Ramos (cell line): Measurements from ENCODE around the gene SYNGR4.

Source experiments
- in situ Hi-C: fragments of 300-500 bp; cut with MboI; formaldehyde crosslinking; loops from one replicate; pipeline ENCODE4 v1.14.3; 2022; ENCODE audit warnings: low sequenced_read_pairs; ENCODE audit not compliant: unreplicated experiment

The SYNGR4 gene, protein sequence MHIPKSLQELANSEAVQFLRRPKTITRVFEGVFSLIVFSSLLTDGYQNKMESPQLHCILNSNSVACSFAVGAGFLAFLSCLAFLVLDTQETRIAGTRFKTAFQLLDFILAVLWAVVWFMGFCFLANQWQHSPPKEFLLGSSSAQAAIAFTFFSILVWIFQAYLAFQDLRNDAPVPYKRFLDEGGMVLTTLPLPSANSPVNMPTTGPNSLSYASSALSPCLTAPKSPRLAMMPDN

DNA sequence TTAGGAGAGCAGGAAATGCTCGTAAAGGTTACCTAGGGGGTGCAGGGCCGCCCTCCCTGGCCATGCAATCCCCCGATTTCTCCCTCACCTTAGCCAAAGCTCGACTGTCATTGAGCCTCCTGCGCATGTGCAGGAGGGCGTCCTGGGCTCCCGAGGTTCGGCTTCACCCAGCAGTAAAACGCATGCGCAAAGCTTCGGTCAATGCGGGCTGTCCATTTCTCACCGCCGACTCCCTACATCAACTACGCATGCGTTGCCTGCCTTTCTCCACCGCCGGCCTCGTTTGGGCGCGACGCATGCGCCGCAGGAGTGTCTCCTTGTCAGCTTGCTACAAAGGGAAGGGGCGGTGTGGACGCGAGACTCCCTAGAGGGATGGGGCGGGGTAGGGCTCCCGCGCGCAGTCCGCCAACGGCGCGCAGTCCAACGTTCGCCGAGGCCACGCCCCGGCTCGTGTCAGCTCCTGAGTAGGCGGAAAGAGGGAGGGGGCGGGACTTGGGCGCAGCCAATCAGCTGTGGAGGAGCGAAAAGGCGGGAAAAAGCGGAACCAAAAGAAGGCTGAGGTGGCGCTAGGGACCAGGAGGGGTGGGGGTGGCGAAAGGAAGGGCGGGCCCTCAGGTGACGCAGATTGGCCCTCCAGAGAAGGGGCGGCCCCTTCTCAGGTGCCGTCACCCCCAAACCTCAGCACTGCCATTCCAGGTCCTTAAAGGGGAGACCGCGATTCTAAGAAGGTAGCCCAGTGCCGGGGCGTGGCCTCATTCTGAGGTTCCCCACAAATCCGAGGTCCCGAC, at the start of gene SYNGR4, which contains the start of gene TMEM143:
SYNGR4 (plus strand) TSS at position 558 of the 788 bp plus-strand sequence. CDS start 1,476 bp downstream, outside the sequence.
TMEM143 (minus strand) TSS at position 131 of the 788 bp plus-strand sequence; CDS start at position 111, 20 bp downstream.
- in situ Hi-C loops: no loop called here

DNA sequence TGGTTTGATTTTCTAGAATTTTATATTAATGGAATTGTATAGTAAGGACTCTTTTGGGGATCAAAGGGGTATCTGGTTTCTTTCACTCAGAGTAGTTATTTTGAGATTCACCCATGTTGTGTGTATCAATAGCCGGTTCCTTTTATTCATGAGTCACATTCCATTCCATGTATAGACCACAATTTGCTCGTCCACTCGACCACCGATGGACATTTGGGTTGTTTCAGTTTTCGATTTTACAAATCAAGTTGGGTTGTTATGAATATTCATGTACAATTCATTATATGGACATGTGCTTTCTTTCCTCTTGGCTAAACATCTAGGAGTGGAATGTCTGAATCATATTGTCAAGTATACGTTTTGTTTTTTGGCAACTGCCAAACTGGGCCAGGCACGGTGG, 48.5 kb upstream of the SYNGR4 start:
- in situ Hi-C loops: loop anchor here (10.0 kb wide), 1 partner anchor 269 kb away; no protein-coding TSS in a partner anchor

DNA sequence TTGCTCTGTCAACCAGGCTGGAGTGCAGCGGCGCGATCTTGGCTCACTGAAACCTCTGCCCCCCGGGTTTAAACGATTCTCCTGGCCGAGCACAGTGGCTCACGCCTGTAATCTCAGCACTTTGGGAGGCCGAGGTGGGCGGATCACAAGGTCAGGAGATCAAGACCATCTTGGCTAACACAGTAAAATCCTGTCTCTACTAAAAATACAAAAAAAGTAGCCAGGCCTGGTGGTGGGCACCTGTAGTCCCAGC, 46.5 kb upstream of the SYNGR4 start:
- in situ Hi-C loops: loop anchor here (10.0 kb wide), 1 partner anchor 267 kb away; no protein-coding TSS in a partner anchor

DNA sequence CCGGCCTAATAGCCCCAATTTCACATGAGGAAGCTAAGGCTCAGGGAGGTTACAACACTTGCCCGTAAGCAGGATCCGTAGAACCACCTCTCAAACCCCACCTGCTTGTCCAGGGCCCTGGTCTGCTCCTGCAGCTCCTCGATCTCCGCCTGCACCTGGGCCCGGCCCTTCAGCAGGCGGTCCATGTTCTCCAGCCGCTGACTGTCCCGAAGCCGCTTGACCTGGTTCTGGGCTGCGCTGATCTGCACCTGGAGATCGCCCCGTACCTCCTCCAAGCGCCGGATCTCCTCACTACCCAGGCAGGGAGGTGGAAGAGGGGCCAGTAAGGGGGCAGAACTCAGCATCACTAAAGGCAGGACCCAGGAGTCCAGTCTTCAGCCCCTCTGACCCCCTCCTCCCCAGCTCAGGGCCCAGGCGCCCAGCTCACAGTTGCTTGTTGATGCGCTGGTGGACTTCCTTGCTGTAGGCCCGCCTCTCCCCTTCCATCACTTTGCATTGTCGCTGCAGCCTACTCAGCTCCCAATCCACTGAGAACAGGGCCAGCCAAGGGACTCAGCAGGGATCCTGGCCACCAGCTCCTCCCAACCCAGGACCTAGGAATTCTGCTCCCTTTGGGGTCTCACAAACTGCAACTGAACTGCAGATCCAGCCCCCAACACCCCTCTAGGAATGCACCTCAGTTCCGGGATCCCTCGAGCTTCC, 45.7 kb upstream of the SYNGR4 start:
- in situ Hi-C loops: loop anchor here (10.0 kb wide), 1 partner anchor 266 kb away; no protein-coding TSS in a partner anchor

DNA sequence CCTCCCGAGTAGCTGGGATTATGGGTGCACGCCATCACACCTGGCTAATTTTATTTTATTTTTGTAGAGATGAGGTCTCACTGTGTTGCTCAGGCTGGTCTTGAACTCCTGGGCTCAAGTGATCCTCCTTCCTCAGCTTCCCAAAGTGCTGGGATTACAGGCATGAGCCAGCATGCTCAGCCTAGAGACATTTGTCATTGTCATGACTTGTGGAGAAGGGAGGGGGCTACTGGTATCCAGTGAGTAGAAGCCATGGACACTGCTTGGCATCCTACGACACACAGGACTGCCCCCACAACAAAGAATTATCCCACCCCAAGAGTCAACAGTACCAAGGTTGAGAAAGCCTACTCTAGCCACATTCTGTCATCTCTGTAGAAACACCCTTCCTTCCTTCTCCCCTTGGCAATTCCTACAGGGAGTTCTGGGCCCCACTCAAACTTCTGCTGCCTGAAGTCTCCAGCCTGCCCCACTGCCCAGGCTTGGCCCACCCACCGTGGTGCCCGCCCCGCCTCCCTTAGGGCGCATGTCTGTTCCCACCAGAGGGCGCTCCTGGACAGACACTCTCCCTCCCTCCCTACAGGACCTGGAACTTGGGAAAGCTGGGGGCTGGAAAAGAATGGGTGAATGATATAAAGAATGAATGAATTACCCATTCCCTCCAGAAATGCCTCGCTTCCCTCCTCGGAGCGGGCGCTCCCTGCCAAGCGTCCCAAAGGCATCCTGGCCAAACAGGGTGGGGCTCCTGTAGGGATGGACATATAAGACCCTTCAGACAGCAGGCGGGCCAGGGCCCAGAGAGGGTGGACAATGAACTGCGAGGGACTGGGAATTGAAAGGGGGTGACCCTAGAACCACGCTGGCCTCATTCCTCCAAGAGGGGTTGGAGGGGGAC, 44.3 kb upstream of the SYNGR4 start:
- in situ Hi-C loops: loop anchor here (10.0 kb wide), 1 partner anchor 265 kb away; no protein-coding TSS in a partner anchor

DNA sequence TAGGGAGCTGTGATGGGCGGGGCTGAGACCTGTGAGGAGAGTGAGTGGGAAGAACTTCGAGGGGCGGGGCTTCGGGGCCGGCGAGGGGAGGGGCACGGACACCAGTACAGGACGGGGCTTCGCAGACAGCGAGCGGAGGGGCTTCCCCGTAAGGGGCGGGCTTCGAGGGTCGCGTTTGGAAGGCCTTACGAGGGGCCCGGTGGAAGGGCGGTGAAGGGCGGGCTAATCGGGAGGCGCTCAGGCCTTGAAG, 42.9 kb upstream of the SYNGR4 start:
- in situ Hi-C loops: no loop called here

DNA sequence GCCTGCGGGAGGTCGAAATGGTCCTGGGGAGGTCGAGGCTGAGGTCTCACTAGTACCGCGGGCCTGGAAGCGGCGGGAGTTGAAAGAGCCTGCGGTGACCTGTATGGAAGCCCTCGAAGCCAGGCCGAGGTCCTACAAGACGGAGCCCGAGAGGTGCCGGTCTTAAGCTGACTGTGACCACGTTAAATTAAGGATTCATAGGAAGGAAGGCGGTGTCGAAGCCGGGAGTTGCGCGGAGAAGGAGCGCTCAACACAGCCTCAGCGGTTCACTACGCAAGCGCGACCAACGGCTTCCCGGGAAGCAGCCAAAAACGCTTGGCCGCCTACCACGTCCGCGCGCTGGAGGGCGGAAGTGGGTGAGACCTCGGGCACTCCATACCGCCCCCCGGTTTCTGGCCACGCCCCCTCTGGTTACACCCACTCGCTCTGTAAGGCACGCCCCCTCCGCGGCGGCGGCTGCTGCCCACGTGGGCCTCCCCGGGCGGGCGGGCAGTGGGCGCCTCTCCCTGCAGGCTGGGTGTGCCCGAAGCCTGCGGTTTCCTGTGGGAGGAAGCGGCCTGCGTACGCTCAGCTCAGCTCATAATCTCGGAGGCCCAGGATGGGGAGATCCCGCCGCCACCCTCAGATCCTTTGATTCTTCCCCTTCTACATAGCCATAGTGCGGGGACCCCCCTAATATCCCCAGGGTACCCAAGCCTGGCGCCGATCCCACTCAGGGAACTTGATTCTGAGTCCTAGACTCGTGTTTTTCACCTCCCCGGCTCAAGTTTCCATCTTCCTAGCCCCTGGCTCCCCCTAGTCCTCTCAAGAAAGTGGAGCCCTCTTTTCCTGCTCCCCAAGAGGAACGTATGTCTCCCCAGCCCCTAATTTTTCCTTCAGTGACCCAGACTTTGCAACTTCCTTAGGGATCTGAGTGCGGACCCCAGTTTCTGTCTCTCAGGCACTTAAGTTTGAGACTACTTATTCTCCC, 42.3 kb upstream of the SYNGR4 start:
- in situ Hi-C loops: no loop called here

DNA sequence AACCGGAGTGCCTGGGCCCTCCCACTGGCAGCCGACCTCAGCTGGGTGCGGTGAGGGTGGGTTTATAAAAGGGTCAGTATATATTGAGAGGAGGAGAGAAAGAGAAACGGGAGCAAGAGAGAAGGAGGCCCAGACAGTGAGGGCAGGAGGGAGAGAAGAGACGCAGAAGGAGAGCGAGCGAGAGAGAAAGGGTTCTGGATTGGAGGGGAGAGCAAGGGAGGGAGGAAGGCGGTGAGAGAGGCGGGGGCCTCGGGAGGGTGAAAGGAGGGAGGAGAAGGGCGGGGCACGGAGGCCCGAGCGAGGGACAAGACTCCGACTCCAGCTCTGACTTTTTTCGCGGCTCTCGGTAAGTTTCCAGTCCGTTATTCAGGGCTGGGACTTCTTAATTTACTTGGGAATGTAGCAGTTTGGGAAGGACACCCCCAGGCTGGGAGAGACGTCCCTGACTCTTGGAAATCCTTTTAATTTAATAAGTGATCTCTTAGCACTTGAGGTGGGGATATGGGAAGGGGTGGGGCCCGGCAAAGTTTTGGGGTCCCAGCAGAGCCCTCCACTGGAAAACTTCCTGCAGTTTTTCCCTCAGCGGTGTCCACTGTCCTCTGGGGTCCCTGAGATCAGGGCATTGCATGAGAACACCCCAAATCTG, 38.8 kb upstream of the SYNGR4 start, which contains the start of gene EMP3:
EMP3 (plus strand) TSS at position 288 of the 646 bp plus-strand sequence. CDS start 1,293 bp downstream, outside the sequence.
- in situ Hi-C loops: no loop called here

DNA sequence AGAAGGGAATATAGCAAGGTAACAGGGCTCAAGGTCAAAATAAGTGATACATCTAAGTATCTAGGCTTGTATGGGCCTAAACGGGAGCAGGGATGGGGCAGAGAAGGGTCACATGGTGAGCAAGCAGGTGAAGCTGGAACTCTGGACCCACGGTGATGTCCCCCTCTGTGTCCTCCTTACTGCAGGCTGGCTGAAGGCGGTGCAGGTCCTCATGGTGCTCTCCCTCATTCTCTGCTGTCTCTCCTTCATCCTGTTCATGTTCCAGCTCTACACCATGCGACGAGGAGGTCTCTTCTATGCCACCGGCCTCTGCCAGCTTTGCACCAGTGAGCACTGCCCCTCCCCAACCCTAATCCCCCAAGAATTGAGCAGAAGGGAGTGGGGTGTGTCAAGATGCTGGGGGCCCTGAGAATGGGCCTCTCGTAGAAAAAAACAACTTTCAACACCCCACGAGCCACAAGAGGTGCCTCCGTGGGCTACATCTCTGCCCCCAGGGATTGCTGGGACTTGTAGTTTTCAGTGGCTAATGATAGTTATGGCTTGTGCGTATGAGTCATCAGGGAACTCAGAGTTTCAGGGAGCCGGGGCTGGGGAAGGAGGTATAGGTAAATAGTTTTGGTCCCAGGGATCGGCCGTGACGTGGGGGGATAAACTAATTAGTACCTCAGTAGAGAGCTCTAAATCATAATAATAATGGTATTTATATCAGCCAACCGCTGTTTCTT, 34.8 kb upstream of the SYNGR4 start:
- in situ Hi-C loops: no loop called here

DNA sequence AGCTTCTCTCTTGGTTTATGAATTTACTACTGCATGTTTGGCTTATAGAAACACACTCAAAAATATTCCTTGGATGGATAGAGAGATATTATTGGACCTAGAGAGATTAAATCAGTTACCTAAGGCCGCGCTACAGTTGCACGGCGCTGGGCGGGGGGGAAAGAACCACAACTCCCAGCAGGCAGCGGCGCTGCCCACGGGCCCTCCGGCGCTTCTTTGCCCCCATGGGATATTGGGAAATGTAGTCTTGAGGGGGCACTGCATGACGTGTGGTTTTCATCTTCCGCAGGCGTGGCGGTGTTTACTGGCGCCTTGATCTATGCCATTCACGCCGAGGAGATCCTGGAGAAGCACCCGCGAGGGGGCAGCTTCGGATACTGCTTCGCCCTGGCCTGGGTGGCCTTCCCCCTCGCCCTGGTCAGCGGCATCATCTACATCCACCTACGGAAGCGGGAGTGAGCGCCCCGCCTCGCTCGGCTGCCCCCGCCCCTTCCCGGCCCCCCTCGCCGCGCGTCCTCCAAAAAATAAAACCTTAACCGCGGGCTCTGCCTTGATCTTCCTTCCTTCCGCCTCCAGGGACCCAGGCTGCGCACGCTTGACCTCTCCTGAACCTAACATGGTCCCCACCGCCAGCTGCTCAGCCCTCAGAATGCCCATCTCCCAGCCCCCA, 34.0 kb upstream of the SYNGR4 start:
- in situ Hi-C loops: no loop called here

DNA sequence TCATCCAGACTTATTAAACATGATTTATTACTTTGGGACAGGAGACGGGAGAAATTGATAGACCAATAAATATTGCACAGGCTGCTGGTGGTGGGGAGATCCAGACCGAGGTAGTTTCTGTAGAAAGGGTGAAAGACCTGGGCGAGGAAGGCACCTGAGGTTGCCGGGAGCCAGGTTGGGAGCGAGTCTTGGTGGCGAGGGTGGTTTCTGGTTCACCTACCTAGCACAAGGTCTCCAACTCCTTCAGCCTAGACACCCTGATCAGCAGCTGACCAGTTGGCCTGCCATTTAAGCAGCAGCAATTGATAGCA, 31.9 kb upstream of the SYNGR4 start:
- in situ Hi-C loops: no loop called here

DNA sequence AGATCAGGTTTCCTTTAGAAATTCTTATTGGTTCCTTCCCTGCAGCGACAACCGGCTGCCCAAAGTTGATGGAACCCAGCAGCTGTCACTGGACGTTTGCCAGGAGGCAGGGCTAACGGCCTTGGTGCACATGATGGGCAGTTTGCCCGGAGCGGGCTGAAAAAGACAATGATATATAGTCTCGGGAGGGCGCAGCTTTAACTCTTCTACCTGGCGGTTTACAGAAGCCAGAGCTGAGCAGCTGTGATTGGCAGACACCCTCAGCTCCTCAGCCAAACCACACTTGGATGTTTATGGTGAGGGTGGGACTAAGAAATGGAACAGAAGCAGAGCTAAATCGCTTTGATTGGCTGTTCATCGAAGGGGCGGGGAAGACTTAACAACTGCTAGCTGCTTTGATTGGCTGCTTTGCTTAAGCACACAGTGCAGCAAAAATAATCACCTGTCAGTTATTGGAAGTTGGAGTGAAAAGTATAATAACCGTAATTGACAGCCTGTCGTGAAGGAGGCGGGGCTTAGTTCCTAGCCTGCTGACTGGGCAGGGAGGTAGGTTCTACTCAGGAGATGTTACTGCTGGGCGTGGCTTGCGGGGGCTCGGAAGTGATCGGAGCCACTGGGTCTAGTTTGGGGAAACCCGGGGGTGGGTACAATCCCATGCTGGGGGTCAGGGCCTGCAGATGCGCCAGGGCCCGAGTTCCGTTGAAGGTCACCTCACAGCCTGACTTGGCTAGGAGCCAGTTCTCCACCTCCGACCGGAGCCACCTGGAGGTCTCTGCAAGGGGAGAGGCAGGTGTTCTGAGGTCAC, 31.3 kb upstream of the SYNGR4 start:
- in situ Hi-C loops: no loop called here

DNA sequence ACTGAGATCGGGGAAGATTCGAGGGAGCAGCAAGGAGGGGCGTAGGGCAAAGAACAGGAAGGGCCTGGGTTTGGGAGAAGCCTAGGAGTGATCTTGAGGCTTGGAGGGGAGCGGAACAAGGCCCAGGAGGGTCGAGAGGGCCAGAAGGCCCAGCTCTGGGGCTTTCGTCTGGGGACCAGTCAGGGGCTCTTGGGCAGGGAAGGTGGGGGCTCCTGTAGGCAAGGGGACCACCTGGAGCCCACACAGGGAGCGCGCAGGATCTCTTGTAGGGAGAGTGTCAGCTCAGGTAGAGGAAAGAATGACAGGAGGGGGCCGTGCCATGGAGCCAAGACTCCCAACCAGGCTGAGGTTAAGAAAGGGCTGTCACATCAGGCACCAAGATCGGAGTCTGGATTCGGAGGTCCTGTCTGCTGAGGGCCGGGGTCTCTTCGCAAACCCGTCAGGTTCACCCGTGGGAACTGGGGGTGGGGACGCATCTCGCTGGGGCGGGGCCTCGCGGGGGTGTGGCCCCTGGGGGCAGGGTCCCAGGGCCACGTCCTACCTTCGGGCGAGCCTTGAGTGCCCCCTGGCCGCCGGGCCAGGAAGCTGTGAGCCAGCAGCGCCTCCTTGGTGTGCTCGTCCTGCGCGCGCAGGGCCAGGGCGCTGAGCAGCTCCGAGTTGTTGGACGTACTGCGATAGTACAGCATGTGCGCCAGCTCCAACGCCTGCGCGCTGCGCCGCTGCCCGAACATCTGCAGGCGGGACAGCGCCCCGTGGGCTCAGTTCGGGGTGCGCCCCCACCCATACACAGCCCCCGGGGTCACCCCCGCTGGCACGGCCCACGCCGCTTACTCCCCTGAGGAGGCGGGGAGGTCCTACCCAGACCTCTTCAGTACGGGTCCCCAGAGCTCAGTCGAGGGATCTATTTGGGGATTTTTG, 30.4 kb upstream of the SYNGR4 start:
- in situ Hi-C loops: no loop called here

DNA sequence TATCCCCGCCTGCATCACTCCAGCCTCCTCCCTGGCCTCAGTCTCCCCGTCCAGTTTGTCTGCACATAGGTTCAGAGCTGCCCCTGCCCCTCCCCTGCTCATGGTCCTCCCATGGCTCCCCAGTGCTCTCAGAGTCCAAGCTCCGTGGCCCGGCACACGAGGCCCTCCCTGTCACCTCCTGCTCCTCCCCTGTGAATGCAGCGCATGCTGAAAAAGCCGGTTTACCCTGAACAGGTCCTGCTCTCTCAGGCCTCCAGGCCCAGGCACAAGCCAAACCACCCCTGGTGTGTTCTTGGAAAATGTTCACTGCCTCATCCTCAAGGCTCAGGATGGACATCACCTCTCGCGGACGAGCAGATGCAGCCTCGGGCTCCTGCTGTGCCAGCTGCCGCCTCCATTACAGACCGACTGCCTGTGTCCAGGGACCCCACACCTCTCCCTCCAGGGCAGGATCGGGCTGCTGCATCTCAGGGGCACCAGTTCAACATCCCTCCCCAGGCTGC, 25.9 kb upstream of the SYNGR4 start:
- in situ Hi-C loops: no loop called here

DNA sequence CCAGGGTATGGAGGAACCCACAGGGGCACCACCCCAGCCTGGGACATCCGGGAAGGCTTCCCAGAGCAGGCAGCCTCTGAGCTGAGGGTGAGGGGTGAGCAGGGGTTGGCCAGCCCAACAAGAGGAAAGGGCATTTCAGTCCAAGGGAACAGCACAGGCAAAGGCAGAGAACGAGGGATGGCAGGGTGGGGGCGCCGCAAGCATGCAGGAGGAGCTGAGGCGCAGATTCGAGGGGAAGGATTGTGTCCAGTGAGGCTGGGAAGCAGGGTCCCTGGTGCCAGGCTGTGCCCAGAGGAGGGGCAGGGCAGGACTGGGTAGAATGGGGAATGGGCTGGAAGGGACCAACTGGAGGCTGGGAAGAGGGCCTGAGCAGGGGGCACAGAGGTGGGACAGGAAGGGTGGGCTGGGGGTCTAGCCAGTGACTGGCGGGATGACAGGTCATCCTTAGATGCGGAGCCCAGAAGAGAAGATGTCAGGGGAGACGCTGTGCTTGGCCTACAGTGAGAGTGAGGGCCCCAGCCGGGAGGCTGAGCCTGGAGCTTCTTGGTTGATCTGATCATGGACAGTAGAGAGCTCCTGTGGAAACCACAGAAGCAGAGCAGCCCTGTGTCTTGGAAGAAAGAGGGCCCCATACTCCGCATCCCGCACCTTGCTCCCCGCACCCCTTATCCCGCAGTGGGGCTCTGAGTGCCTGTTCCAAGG, 25.2 kb upstream of the SYNGR4 start:
- in situ Hi-C loops: no loop called here
